ENCODE data around the gene TGDS. TPM values are rescaled to one million over a fixed set of nuclear protein-coding genes. Genes with fewer than 3 reads are reported as not detected.
A peak's percentile ranks its signal among the peaks of the same experiment; 100 is the strongest.
"Not testable (repeated sequence)": the region's sequence is repeated elsewhere in the genome, so short reads cannot be mapped to it uniquely, and the experiment has no call there.

Gene TGDS
- 10.4 TPM for polyA plus RNA-seq (2013, experiment 1 of 2)
- polyA plus RNA-seq (2013, experiment 2 of 2) = 10.6 TPM

GRCh38 chr13:94595950-94596574, at the start of gene TGDS:
TGDS (minus strand) TSS chr13:94596152; CDS start chr13:94596136, 16 bp downstream.
- Histone ChIP-seq H4K5ac (ENCODE audit: low read length) (peak within 1 kb of the TSS; percentile 39), H3K56ac (ENCODE audit: low read length) (peak within 1 kb of the TSS; percentile 95), H3K4me3 (ENCODE audit: low read length) (peak within 1 kb of the TSS; percentile 75), H3K18ac (ENCODE audit: low read length) (peak within 1 kb of the TSS; percentile 77), H2BK120ac (ENCODE audit: low read depth, low read length) (no peak within 1 kb of the TSS), H3K27me3 (ENCODE audit: insufficient read depth, low read length, poor library complexity) (peaks cover 5% of the 10 kb centered on the region), H3K4ac (ENCODE audit: low read depth, low read length) (peak within 1 kb of the TSS; percentile 73), H3K4me1 (ENCODE audit: control insufficient read depth, low read depth, low read length) (peaks cover 10% of the 10 kb centered on the region), H3K36me3 (ENCODE audit: control insufficient read depth, insufficient read depth, low read length) (no peaks in the 10 kb centered on the region), H2BK15ac (replicated peaks; ENCODE audit: low read depth) (no peak within 1 kb of the TSS), H3K27ac (ENCODE audit: low read depth, low read length) (peak within 1 kb of the TSS; percentile 35), H3K9ac (ENCODE audit: low read length) (peak within 1 kb of the TSS; percentile 84), H3K4me2 (ENCODE audit: low read length) (peak within 1 kb of the TSS; percentile 99), H2BK5ac (ENCODE audit: low read length) (peak within 1 kb of the TSS; percentile 17), H3K79me1 (ENCODE audit: low read length) (peaks cover 12% of the 10 kb centered on the region), H4K8ac (ENCODE audit: low read depth, low read length) (no peak within 1 kb of the TSS), H2AK5ac (ENCODE audit: low read length) (peak within 1 kb of the TSS; percentile 55), H3K23ac (ENCODE audit: low read length) (peak within 1 kb of the TSS; percentile 87), H3K79me2 (ENCODE audit: control insufficient read depth, insufficient read depth, low read length) (peaks cover 15% of the 10 kb centered on the region)
- no CpG with 5 or more reads among the region's 41 CpGs for WGBS (ENCODE audit: extremely low coverage, insufficient coverage, low lambda C conversion rate)
- DNase-seq = peak; percentile 99

- Histone ChIP-seq H2BK120ac (ENCODE audit: low read depth, low read length) (no peak overlapping the region), H3K4me3 (ENCODE audit: low read length) (no peak overlapping the region), H3K4ac (ENCODE audit: low read depth, low read length) (no peak overlapping the region), H3K18ac (ENCODE audit: low read length) (no peak overlapping the region), H3K4me1 (ENCODE audit: control insufficient read depth, low read depth, low read length) (no peaks in the 10 kb centered on the region), H4K8ac (ENCODE audit: low read depth, low read length) (no peak overlapping the region), H2BK5ac (ENCODE audit: low read length) (no peak overlapping the region), H3K79me2 (ENCODE audit: control insufficient read depth, insufficient read depth, low read length) (no peaks in the 10 kb centered on the region), H3K56ac (ENCODE audit: low read length) (no peak overlapping the region), H2BK15ac (replicated peaks; ENCODE audit: low read depth) (no peak overlapping the region), H2AK5ac (ENCODE audit: low read length) (no peak overlapping the region), H3K27ac (ENCODE audit: low read depth, low read length) (no peak overlapping the region), H3K23ac (ENCODE audit: low read length) (no peak overlapping the region), H3K36me3 (ENCODE audit: control insufficient read depth, insufficient read depth, low read length) (no peaks in the 10 kb centered on the region), H4K5ac (ENCODE audit: low read length) (no peak overlapping the region), H3K4me2 (ENCODE audit: low read length) (no peak overlapping the region), H3K27me3 (ENCODE audit: insufficient read depth, low read length, poor library complexity) (no peaks in the 10 kb centered on the region), H3K9ac (ENCODE audit: low read length) (no peak overlapping the region), H3K79me1 (ENCODE audit: low read length) (no peaks in the 10 kb centered on the region)
- DNase-seq = no peak
- no CpG with 5 or more reads among the region's 3 CpGs for WGBS (ENCODE audit: extremely low coverage, insufficient coverage, low lambda C conversion rate)
Observed at GRCh38 chr13:94641409-94641941, 45.5 kb upstream of the TGDS start.

GRCh38 chr13:94640721-94641120, 44.8 kb upstream of the TGDS start:
- no peaks in the 10 kb centered on the region for H3K79me2 ChIP-seq (ENCODE audit: control insufficient read depth, insufficient read depth, low read length)
- H3K18ac ChIP-seq (ENCODE audit: low read length) = no peak overlapping the region
- H3K23ac ChIP-seq (ENCODE audit: low read length) = no peak overlapping the region
- no peak overlapping the region for H3K27ac ChIP-seq (ENCODE audit: low read depth, low read length)
- H4K8ac ChIP-seq (ENCODE audit: low read depth, low read length) = no peak overlapping the region
- no peak overlapping the region for H4K5ac ChIP-seq (ENCODE audit: low read length)
- no peak overlapping the region for H2BK15ac ChIP-seq (replicated peaks; ENCODE audit: low read depth)
- no peak overlapping the region for H2BK5ac ChIP-seq (ENCODE audit: low read length)
- H3K9ac ChIP-seq (ENCODE audit: low read length) = no peak overlapping the region
- H3K4ac ChIP-seq (ENCODE audit: low read depth, low read length) = no peak overlapping the region
- no peak for DNase-seq
- no peaks in the 10 kb centered on the region for H3K79me1 ChIP-seq (ENCODE audit: low read length)
- H3K56ac ChIP-seq (ENCODE audit: low read length) = no peak overlapping the region
- H3K4me3 ChIP-seq (ENCODE audit: low read length) = no peak overlapping the region
- H3K36me3 ChIP-seq (ENCODE audit: control insufficient read depth, insufficient read depth, low read length) = no peaks in the 10 kb centered on the region
- no peaks in the 10 kb centered on the region for H3K27me3 ChIP-seq (ENCODE audit: insufficient read depth, low read length, poor library complexity)
- no peaks in the 10 kb centered on the region for H3K4me1 ChIP-seq (ENCODE audit: control insufficient read depth, low read depth, low read length)
- WGBS (ENCODE audit: extremely low coverage, insufficient coverage, low lambda C conversion rate) = no CpG with 5 or more reads among the region's 2 CpGs
- H3K4me2 ChIP-seq (ENCODE audit: low read length) = no peak overlapping the region
- H2BK120ac ChIP-seq (ENCODE audit: low read depth, low read length) = no peak overlapping the region
- no peak overlapping the region for H2AK5ac ChIP-seq (ENCODE audit: low read length)

GRCh38 chr13:94637677-94638076, 41.7 kb upstream of the TGDS start:
- DNase-seq; H2BK120ac ChIP-seq (ENCODE audit: low read depth, low read length); H3K79me1 ChIP-seq (ENCODE audit: low read length); H2AK5ac ChIP-seq (ENCODE audit: low read length); H3K36me3 ChIP-seq (ENCODE audit: control insufficient read depth, insufficient read depth, low read length); H3K27ac ChIP-seq (ENCODE audit: low read depth, low read length); H3K9ac ChIP-seq (ENCODE audit: low read length); H3K56ac ChIP-seq (ENCODE audit: low read length); H3K4me1 ChIP-seq (ENCODE audit: control insufficient read depth, low read depth, low read length); H4K5ac ChIP-seq (ENCODE audit: low read length); H3K4ac ChIP-seq (ENCODE audit: low read depth, low read length); H2BK15ac ChIP-seq (replicated peaks; ENCODE audit: low read depth); H3K18ac ChIP-seq (ENCODE audit: low read length); H3K79me2 ChIP-seq (ENCODE audit: control insufficient read depth, insufficient read depth, low read length); H3K4me2 ChIP-seq (ENCODE audit: low read length); H2BK5ac ChIP-seq (ENCODE audit: low read length); H4K8ac ChIP-seq (ENCODE audit: low read depth, low read length); H3K4me3 ChIP-seq (ENCODE audit: low read length); H3K23ac ChIP-seq (ENCODE audit: low read length); H3K27me3 ChIP-seq (ENCODE audit: insufficient read depth, low read length, poor library complexity): not testable (repeated sequence)
- no CpG with 5 or more reads among the region's 3 CpGs for WGBS (ENCODE audit: extremely low coverage, insufficient coverage, low lambda C conversion rate)

- no peaks in the 10 kb centered on the region for H3K79me1 ChIP-seq (ENCODE audit: low read length)
- no peak overlapping the region for H2BK120ac ChIP-seq (ENCODE audit: low read depth, low read length)
- H3K4ac ChIP-seq (ENCODE audit: low read depth, low read length) = no peak overlapping the region
- H3K4me2 ChIP-seq (ENCODE audit: low read length) = no peak overlapping the region
- no peak overlapping the region for H2BK5ac ChIP-seq (ENCODE audit: low read length)
- DNase-seq = no peak
- no peak overlapping the region for H3K9ac ChIP-seq (ENCODE audit: low read length)
- no peak overlapping the region for H3K56ac ChIP-seq (ENCODE audit: low read length)
- H4K8ac ChIP-seq (ENCODE audit: low read depth, low read length) = no peak overlapping the region
- no peak overlapping the region for H3K23ac ChIP-seq (ENCODE audit: low read length)
- H3K36me3 ChIP-seq (ENCODE audit: control insufficient read depth, insufficient read depth, low read length) = peaks cover 1% of the 10 kb centered on the region
- no peak overlapping the region for H3K18ac ChIP-seq (ENCODE audit: low read length)
- WGBS (ENCODE audit: extremely low coverage, insufficient coverage, low lambda C conversion rate) = no CpG with 5 or more reads among the region's 1 CpG
- no peaks in the 10 kb centered on the region for H3K4me1 ChIP-seq (ENCODE audit: control insufficient read depth, low read depth, low read length)
- H4K5ac ChIP-seq (ENCODE audit: low read length) = no peak overlapping the region
- H2BK15ac ChIP-seq (replicated peaks; ENCODE audit: low read depth) = no peak overlapping the region
- H3K79me2 ChIP-seq (ENCODE audit: control insufficient read depth, insufficient read depth, low read length) = no peaks in the 10 kb centered on the region
- no peak overlapping the region for H3K27ac ChIP-seq (ENCODE audit: low read depth, low read length)
- no peaks in the 10 kb centered on the region for H3K27me3 ChIP-seq (ENCODE audit: insufficient read depth, low read length, poor library complexity)
- H2AK5ac ChIP-seq (ENCODE audit: low read length) = no peak overlapping the region
- no peak overlapping the region for H3K4me3 ChIP-seq (ENCODE audit: low read length)
Observed at GRCh38 chr13:94636942-94637578, 41.1 kb upstream of the TGDS start.
